ENCODE data around the gene PLCD3. TPM values are rescaled to one million over a fixed set of nuclear protein-coding genes. Genes with fewer than 3 reads are reported as not detected.

PLCD3 gene
- total and polyA plus RNA-seq, 2 of the 8 experiments (the other 6 are each of a cell fraction or from before 2014, with no cell fraction given) = 26.5 to 48.1 TPM

DNA sequence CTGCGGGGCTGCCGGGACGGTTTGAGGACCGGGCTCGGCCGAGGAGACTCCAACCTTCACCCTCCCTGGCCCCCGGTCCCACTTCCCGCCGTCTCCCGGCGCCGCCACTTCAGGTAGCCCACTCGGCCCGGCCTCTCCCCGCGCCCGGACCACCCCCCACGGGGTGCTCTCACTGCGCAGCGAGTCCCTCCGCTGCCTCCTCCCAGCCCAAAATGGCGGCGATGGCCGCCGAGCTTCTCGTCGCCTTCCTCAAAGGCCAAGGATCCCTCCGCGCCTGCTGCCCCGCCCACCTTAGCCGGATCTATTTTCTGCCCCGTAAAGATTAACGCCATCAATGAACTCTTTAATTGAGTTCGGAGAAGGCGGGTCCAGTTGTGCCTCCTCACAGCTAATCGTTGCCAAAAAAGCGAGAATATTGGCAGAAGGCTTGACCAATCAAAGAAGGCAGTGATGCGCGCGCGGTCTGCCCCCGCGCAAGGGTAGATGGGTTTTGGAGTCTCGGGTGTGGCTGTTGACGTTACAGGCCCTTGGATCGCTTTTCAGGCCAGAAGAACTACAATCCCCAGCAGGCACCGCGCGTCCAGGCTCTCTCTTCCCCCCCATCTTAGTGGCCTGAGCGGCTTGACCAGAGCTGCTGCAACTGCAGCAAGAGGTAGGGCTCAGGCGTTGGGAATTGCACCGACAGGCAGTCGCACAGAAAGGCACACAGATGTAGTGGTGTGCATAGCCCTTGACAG lies 29.1 kb upstream of the PLCD3 start, which contains the start of gene HEXIM2 (continued):
- peak; percentile 95 for TF ChIP-seq POLR2AphosphoS5 (IDR thresholded peaks at IDR 0.05; ENCODE audit: low read depth, low read length)
- peak; percentile 46; the same call in 1 of the 2 replicates for TF ChIP-seq EGR1 (IDR thresholded peaks at IDR 0.05; ENCODE audit: borderline replicate concordance, low read depth, low read length)
- no peak for TF ChIP-seq SUZ12 (IDR thresholded peaks at IDR 0.05; ENCODE audit: low read length)
- TF ChIP-seq PHF8 (conservative IDR thresholded peaks at IDR 0.05; ENCODE audit: low read depth, low read length) = peak; percentile 99
- TF ChIP-seq SP2 (IDR thresholded peaks at IDR 0.05; ENCODE audit: low read length) = peak; percentile 77
- TF ChIP-seq RBBP5 (IDR thresholded peaks at IDR 0.05; ENCODE audit: borderline replicate concordance, low read depth, low read length) = no peak; the same call in 1 of the 2 replicates
- TF ChIP-seq SAP30 (IDR thresholded peaks at IDR 0.05; ENCODE audit: insufficient read depth, insufficient replicate concordance, low read length) = no peak
- no peak for TF ChIP-seq KDM5A (IDR thresholded peaks at IDR 0.05; ENCODE audit: low read length)
- TF ChIP-seq YY1 (IDR thresholded peaks at IDR 0.05; ENCODE audit: low read depth, low read length) = peak; percentile 99
- TF ChIP-seq SP1 (IDR thresholded peaks at IDR 0.05; ENCODE audit: low read depth, low read length) = peak; percentile 93
- TF ChIP-seq HDAC6 (IDR thresholded peaks at IDR 0.05; ENCODE audit: low read depth, low read length) = no peak
- no peak for TF ChIP-seq EZH2 (IDR thresholded peaks at IDR 0.05; ENCODE audit: low read depth, low read length, severe bottlenecking)
- no peak for TF ChIP-seq RNF2 (IDR thresholded peaks at IDR 0.05; ENCODE audit: borderline replicate concordance, low read depth, low read length, missing control alignments, poor library complexity, severe bottlenecking)
- peak; percentile 83 for TF ChIP-seq CREB1 (IDR thresholded peaks at IDR 0.05)
- TF ChIP-seq NANOG (IDR thresholded peaks at IDR 0.05; ENCODE audit: insufficient read depth, low read depth, low read length, poor library complexity, severe bottlenecking) = peak; percentile 16
- TF ChIP-seq, protein P1, sequence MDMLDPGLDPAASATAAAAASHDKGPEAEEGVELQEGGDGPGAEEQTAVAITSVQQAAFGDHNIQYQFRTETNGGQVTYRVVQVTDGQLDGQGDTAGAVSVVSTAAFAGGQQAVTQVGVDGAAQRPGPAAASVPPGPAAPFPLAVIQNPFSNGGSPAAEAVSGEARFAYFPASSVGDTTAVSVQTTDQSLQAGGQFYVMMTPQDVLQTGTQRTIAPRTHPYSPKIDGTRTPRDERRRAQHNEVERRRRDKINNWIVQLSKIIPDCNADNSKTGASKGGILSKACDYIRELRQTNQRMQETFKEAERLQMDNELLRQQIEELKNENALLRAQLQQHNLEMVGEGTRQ (IDR thresholded peaks at IDR 0.05; ENCODE audit: low read length) = no peak
- peak; percentile 83 to 99 for TF ChIP-seq POLR2A (IDR thresholded peaks at IDR 0.05; ENCODE audit: control extremely low read depth in 1 of 2, low read depth in 2 of 2, low read length in 2 of 2)
- TF ChIP-seq BCL11A (IDR thresholded peaks at IDR 0.05; ENCODE audit: low read depth in 2 of 2, low read length in 2 of 2) = no peak
- TF ChIP-seq CEBPB (IDR thresholded peaks at IDR 0.05; ENCODE audit: low read depth, low read length) = no peak
- TF ChIP-seq, protein P2, sequence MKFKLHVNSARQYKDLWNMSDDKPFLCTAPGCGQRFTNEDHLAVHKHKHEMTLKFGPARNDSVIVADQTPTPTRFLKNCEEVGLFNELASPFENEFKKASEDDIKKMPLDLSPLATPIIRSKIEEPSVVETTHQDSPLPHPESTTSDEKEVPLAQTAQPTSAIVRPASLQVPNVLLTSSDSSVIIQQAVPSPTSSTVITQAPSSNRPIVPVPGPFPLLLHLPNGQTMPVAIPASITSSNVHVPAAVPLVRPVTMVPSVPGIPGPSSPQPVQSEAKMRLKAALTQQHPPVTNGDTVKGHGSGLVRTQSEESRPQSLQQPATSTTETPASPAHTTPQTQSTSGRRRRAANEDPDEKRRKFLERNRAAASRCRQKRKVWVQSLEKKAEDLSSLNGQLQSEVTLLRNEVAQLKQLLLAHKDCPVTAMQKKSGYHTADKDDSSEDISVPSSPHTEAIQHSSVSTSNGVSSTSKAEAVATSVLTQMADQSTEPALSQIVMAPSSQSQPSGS (IDR thresholded peaks at IDR 0.05; ENCODE audit: low read length) = peak; percentile 76
- TF ChIP-seq CHD2 (IDR thresholded peaks at IDR 0.05; ENCODE audit: low read length) = peak; percentile 97
- peak; percentile 79; the same call in 1 of the 2 replicates for TF ChIP-seq SP4 (IDR thresholded peaks at IDR 0.05; ENCODE audit: low read length)
